Measurements from ENCODE around the gene FKBP1B. TPM values are rescaled to one million over a fixed set of nuclear protein-coding genes. Genes with fewer than 3 reads are reported as not detected.
"Not testable (repeated sequence)": the region's sequence is repeated elsewhere in the genome, so short reads cannot be mapped to it uniquely, and the experiment has no call there.

FKBP1B gene
- total RNA-seq, 1 experiment from 2014 or later = 2.1 TPM

DNA sequence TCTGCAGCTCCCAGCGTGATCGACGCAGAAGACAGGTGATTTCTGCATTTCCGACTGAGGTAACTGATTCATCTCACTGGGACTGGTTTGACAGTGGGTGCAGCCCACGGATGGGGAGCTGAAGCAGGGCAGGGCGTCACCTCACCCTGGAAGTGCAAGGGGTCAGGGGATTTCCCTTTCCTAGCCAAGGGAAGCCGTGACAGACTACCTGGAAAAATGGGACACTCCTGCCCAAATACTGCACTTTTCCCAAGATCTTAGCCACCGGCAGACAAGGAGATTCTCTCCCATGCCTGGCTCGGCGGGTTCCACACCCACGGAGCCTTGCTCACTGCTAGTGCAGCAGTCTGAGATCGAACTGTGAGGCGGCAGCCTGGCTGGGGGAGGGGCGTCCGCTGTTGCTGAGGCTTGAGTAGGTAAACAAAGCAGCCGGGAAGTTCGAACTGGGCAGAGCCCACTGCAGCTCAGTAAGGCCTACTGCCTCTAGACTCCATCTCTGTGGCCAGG, 45.7 kb downstream of the FKBP1B start:
- H3K4me1 ChIP-seq (ENCODE audit: insufficient read depth, low read length); POLR2A ChIA-PET (ENCODE audit: unreplicated experiment): not testable (repeated sequence)

DNA sequence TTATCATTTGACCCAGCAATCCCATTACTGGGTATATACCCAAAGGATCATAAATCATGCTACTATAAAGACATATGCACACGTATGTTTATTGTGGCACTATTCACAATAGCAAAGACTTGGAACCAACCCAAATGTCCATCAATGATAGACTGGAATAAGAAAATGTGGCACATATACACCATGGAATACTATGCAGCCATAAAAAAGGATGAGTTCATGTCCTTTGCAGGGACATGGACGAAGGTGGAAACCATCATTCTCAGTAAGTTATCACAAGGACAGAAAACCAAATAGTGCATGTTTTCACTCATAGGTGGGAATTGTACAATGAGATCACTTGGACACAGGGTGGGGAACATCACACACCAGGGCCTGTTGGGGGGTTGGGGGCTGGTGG, 51.2 kb downstream of the FKBP1B start:
- H3K4me2 ChIP-seq (ENCODE audit: low read length); H3K79me2 ChIP-seq (ENCODE audit: low read length); POLR2A ChIA-PET (ENCODE audit: unreplicated experiment); H3K4me3 ChIP-seq (ENCODE audit: low read length); CTCF ChIA-PET; H4K20me1 ChIP-seq (ENCODE audit: low read length); H3K4me1 ChIP-seq (ENCODE audit: insufficient read depth, low read length); H3K9me3 ChIP-seq (ENCODE audit: low read length); BruUV-seq (replicated peaks); intact Hi-C loops (cut with micrococcal nuclease); H3K27me3 ChIP-seq (ENCODE audit: low read length); H3F3A ChIP-seq (ENCODE audit: low read length, unreplicated experiment); H3K9me2 ChIP-seq (replicated peaks; ENCODE audit: low read length); DNase-seq; ATAC-seq; H2AFZ ChIP-seq (ENCODE audit: low read length); H3K27ac ChIP-seq (ENCODE audit: low read length); H3K36me3 ChIP-seq (ENCODE audit: low read depth, low read length); H3K9ac ChIP-seq (ENCODE audit: low read length): not testable (repeated sequence)

More for the DNA sequence above, 45.7 kb downstream of the FKBP1B start:
- BruUV-seq (replicated peaks); ATAC-seq; H3K79me2 ChIP-seq (ENCODE audit: low read length); DNase-seq; H3K9ac ChIP-seq (ENCODE audit: low read length); H3K27me3 ChIP-seq (ENCODE audit: low read length); H3K9me3 ChIP-seq (ENCODE audit: low read length); H3K36me3 ChIP-seq (ENCODE audit: low read depth, low read length); H3K27ac ChIP-seq (ENCODE audit: low read length); H3K4me3 ChIP-seq (ENCODE audit: low read length); H2AFZ ChIP-seq (ENCODE audit: low read length); CTCF ChIA-PET; H3K4me2 ChIP-seq (ENCODE audit: low read length); H3F3A ChIP-seq (ENCODE audit: low read length, unreplicated experiment); intact Hi-C loops (cut with micrococcal nuclease); H4K20me1 ChIP-seq (ENCODE audit: low read length); H3K9me2 ChIP-seq (replicated peaks; ENCODE audit: low read length): not testable (repeated sequence)

- DNase-seq = no peak
- Histone ChIP-seq H2AFZ (ENCODE audit: low read length) (no peak overlapping the region), H3K9ac (ENCODE audit: low read length) (no peak overlapping the region), H3K9me2 (replicated peaks; ENCODE audit: low read length) (no peaks in the 10 kb centered on the region), H3K9me3 (ENCODE audit: low read length) (no peaks in the 10 kb centered on the region), H4K20me1 (ENCODE audit: low read length) (no peaks in the 10 kb centered on the region), H3K36me3 (ENCODE audit: low read depth, low read length) (no peaks in the 10 kb centered on the region), H3K4me1 (ENCODE audit: insufficient read depth, low read length) (no peaks in the 10 kb centered on the region), H3K4me2 (ENCODE audit: low read length) (no peak overlapping the region), H3F3A (ENCODE audit: low read length, unreplicated experiment) (no peaks in the 10 kb centered on the region), H3K4me3 (ENCODE audit: low read length) (no peak overlapping the region), H3K79me2 (ENCODE audit: low read length) (no peaks in the 10 kb centered on the region), H3K27me3 (ENCODE audit: low read length) (no peaks in the 10 kb centered on the region), H3K27ac (ENCODE audit: low read length) (no peak overlapping the region)
- no TSS peak for BruUV-seq (replicated peaks)
- TF ChIP-seq EZH2phosphoT487 (IDR thresholded peaks at IDR 0.05; ENCODE audit: borderline replicate concordance, low read length) (no peak), EZH2 (IDR thresholded peaks at IDR 0.05; ENCODE audit: low read length, unreplicated experiment) (no peak)
- TF ChIP-seq, protein P1, sequence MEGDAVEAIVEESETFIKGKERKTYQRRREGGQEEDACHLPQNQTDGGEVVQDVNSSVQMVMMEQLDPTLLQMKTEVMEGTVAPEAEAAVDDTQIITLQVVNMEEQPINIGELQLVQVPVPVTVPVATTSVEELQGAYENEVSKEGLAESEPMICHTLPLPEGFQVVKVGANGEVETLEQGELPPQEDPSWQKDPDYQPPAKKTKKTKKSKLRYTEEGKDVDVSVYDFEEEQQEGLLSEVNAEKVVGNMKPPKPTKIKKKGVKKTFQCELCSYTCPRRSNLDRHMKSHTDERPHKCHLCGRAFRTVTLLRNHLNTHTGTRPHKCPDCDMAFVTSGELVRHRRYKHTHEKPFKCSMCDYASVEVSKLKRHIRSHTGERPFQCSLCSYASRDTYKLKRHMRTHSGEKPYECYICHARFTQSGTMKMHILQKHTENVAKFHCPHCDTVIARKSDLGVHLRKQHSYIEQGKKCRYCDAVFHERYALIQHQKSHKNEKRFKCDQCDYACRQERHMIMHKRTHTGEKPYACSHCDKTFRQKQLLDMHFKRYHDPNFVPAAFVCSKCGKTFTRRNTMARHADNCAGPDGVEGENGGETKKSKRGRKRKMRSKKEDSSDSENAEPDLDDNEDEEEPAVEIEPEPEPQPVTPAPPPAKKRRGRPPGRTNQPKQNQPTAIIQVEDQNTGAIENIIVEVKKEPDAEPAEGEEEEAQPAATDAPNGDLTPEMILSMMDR (conservative IDR thresholded peaks at IDR 0.05; ENCODE audit: low read depth, low read length) = no peak
- ChIA-PET POLR2A (ENCODE audit: unreplicated experiment) (no interaction called here), CTCF (no interaction called here)
- intact Hi-C loops (cut with micrococcal nuclease) = no loop called here
- ATAC-seq = no peak
Measured at GRCh38 chr2:24101992-24102391, 52.5 kb downstream of the FKBP1B start.

DNA sequence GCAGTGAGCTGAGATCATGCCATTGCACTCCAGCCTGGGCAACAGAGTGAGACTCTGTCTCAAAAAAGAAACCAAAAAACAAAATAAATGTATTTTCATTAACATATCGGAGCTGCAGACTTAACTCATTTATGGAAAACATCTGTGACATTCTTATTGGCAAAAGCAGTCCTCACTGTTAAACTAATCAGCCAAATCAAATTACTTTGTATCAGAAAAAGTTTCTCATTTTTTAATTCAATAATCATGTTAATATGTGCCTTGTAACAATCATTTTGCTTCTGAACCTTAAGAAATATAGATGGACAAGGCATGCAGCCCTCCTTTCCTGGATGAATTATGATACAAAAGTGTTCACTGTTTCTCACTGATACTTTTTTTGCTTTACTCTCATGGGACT, 53.1 kb downstream of the FKBP1B start:
- intact Hi-C loops (cut with micrococcal nuclease) = no loop called here
- ATAC-seq = no peak
- Histone ChIP-seq H3F3A (ENCODE audit: low read length, unreplicated experiment) (no peaks in the 10 kb centered on the region), H3K9me2 (replicated peaks; ENCODE audit: low read length) (no peaks in the 10 kb centered on the region), H3K36me3 (ENCODE audit: low read depth, low read length) (no peaks in the 10 kb centered on the region), H4K20me1 (ENCODE audit: low read length) (no peaks in the 10 kb centered on the region), H3K4me3 (ENCODE audit: low read length) (no peak overlapping the region), H3K79me2 (ENCODE audit: low read length) (no peaks in the 10 kb centered on the region), H2AFZ (ENCODE audit: low read length) (no peak overlapping the region), H3K27me3 (ENCODE audit: low read length) (no peaks in the 10 kb centered on the region), H3K4me1 (ENCODE audit: insufficient read depth, low read length) (no peaks in the 10 kb centered on the region), H3K9ac (ENCODE audit: low read length) (no peak overlapping the region), H3K27ac (ENCODE audit: low read length) (no peak overlapping the region), H3K4me2 (ENCODE audit: low read length) (no peak overlapping the region), H3K9me3 (ENCODE audit: low read length) (no peaks in the 10 kb centered on the region)
- ChIA-PET POLR2A (ENCODE audit: unreplicated experiment) (no interaction called here), CTCF (no interaction called here)
- BruUV-seq (replicated peaks) = no TSS peak
- DNase-seq = no peak
- TF ChIP-seq, protein P1 (conservative IDR thresholded peaks at IDR 0.05; ENCODE audit: low read depth, low read length) = no peak
- TF ChIP-seq EZH2 (IDR thresholded peaks at IDR 0.05; ENCODE audit: low read length, unreplicated experiment) (no peak), EZH2phosphoT487 (IDR thresholded peaks at IDR 0.05; ENCODE audit: borderline replicate concordance, low read length) (no peak)

Measured in PC-3 (cell line).